Cardiac fibroblast (primary cell): ENCODE data around the gene TMEM201.

Experiments used
- DNase-seq, 2 donors: peaks; one replicate each; pipeline versions ENCODE4 v3.0.0 to v3.0.0-alpha.2; 2010; ENCODE audit warnings: low read depth in 2 of 2
- H3K4me3 ChIP-seq, 2 donors: replicated peaks in 1 of 2; 1 replicate in 1 of 2; 2 replicates in 1 of 2; pipeline ENCODE4 v1.5.1; 2011; ENCODE audit warnings: low read depth in 2 of 2, low read length in 2 of 2, mild to moderate bottlenecking in 2 of 2, moderate library complexity in 1 of 2
- TF ChIP-seq, protein P1 (sequence below): IDR thresholded peaks from one replicate; pipeline ENCODE4 v1.5.1; 2011; ENCODE audit warnings: low read depth, mild to moderate bottlenecking, low read length, inconsistent platforms

The TMEM201 gene

GRCh38 chr1:9648171-9648570 is 59.5 kb downstream of the TMEM201 start:
- DNase-seq: no peak
- TF ChIP-seq, protein P1, sequence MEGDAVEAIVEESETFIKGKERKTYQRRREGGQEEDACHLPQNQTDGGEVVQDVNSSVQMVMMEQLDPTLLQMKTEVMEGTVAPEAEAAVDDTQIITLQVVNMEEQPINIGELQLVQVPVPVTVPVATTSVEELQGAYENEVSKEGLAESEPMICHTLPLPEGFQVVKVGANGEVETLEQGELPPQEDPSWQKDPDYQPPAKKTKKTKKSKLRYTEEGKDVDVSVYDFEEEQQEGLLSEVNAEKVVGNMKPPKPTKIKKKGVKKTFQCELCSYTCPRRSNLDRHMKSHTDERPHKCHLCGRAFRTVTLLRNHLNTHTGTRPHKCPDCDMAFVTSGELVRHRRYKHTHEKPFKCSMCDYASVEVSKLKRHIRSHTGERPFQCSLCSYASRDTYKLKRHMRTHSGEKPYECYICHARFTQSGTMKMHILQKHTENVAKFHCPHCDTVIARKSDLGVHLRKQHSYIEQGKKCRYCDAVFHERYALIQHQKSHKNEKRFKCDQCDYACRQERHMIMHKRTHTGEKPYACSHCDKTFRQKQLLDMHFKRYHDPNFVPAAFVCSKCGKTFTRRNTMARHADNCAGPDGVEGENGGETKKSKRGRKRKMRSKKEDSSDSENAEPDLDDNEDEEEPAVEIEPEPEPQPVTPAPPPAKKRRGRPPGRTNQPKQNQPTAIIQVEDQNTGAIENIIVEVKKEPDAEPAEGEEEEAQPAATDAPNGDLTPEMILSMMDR: no peak
- H3K4me3 ChIP-seq: no peak overlapping the region

- TF ChIP-seq, protein P1: no peak
Measured at GRCh38 chr1:9649769-9650168, 61.1 kb downstream of the TMEM201 start.

GRCh38 chr1:9651220-9651564 is 62.5 kb downstream of the TMEM201 start:
- H3K4me3 ChIP-seq: no peak overlapping the region
- no peak for DNase-seq
- TF ChIP-seq, protein P1: no peak

More at GRCh38 chr1:9649769-9650168, 61.1 kb downstream of the TMEM201 start:
- no peak for DNase-seq
- no peak overlapping the region for H3K4me3 ChIP-seq

- peak within 1 kb of the TSS; percentile 35 to 45 for H3K4me3 ChIP-seq
- TF ChIP-seq, protein P1: no peak
- DNase-seq: peak; percentile 27 to 33
Measured at GRCh38 chr1:9651565-9652378, 63.1 kb downstream of the TMEM201 start, which contains the start of gene PIK3CD. TSS of gene PIK3CD (plus strand) at chr1:9651731. CDS start at chr1:9710456, 58,725 bp downstream.

GRCh38 chr1:9652379-9653209 is 63.9 kb downstream of the TMEM201 start:
- peak overlapping the region; percentile 35 to 41 for H3K4me3 ChIP-seq
- peak; percentile 10 to 18 for DNase-seq
- TF ChIP-seq, protein P1: no peak

DNA sequence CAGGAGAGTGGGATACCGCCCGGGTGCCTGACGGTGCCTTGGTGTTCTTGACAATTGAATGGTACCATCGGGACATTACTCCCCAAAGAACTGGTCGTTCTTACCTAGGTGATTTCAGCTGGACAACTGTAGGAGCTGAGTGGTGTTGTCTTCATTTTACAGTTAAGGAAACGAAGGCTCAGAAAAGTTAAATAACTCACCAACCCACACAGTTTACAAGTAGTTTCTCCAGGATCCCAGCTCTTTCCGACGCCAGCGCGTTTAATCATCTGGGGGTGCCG is 64.4 kb downstream of the TMEM201 start:
- TF ChIP-seq, protein P1: no peak
- H3K4me3 ChIP-seq: no peak overlapping the region
- DNase-seq: no peak
